IPS DF 4.7 (cell line): ENCODE results near the gene USP17L28.
"Not testable (repeated sequence)": the region's sequence is repeated elsewhere in the genome, so short reads cannot be mapped to it uniquely, and the experiment has no call there.

ENCODE experiments used
- DNase-seq: peaks from one replicate; pipeline ENCODE4 v3.0.0-alpha.2; 2013; ENCODE audit warnings: low spot score; ENCODE audit errors: extremely low read depth

The USP17L28 gene, protein sequence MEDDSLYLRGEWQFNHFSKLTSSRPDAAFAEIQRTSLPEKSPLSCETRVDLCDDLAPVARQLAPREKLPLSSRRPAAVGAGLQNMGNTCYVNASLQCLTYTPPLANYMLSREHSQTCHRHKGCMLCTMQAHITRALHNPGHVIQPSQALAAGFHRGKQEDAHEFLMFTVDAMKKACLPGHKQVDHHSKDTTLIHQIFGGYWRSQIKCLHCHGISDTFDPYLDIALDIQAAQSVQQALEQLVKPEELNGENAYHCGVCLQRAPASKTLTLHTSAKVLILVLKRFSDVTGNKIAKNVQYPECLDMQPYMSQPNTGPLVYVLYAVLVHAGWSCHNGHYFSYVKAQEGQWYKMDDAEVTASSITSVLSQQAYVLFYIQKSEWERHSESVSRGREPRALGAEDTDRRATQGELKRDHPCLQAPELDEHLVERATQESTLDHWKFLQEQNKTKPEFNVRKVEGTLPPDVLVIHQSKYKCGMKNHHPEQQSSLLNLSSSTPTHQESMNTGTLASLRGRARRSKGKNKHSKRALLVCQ

GRCh38 chr4:9348593-9348992 is at the start of gene USP17L28:
TSS of gene USP17L28 (plus strand) at chr4:9348893. CDS start at chr4:9348893, 0 bp downstream.
- not testable (repeated sequence) for DNase-seq

DNA sequence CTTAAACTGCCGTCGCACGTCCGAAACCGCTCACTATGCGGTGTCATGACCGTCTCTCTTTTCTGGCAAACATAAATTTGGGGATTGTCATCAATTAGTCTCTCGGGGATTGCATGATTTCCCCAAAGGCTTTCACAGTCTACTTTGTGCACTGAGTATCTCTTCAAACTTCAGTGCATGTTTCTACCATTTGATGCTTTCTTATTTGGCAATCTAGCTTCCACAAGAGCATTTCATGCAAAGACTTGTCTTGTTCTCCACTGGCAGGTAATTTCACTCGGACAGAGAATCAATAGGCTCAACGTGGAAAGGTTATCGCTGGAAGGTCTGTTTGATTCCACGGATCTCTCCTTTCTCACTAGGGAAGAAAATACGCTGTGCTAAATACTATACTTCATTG is 24.5 kb upstream of the USP17L28 start:
- DNase-seq: not testable (repeated sequence)

DNA sequence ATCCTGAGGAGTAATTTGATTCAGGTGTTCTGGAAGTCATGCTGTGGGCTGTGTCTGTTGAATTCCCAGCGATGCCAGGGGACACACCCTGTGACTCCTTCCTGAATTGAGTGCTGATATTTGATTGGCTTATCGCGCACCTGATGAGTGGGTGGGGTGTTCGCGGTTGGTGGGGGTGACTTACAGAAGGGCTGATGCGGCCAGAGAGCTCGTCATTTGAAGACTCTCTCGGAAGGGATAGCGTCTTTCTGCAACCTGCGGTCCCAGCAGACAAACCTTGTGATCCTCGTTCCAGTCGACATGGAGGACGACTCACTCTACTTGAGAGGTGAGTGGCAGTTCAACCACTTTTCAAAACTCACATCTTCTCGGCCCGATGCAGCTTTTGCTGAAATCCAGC is 23.8 kb upstream of the USP17L28 start, which contains the start of gene USP17L24:
USP17L24 (plus strand) TSS at position 301 of the 400 bp plus-strand sequence; CDS start at position 301, 0 bp downstream.
- DNase-seq: not testable (repeated sequence)

DNA sequence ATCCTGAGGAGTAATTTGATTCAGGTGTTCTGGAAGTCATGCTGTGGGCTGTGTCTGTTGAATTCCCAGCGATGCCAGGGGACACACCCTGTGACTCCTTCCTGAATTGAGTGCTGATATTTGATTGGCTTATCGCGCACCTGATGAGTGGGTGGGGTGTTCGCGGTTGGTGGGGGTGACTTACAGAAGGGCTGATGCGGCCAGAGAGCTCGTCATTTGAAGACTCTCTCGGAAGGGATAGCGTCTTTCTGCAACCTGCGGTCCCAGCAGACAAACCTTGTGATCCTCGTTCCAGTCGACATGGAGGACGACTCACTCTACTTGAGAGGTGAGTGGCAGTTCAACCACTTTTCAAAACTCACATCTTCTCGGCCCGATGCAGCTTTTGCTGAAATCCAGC is 19.1 kb upstream of the USP17L28 start, which contains the start of gene USP17L25:
USP17L25 (plus strand) TSS at position 301 of the 400 bp plus-strand sequence; CDS start at position 301, 0 bp downstream.
- not testable (repeated sequence) for DNase-seq

- not testable (repeated sequence) for DNase-seq
Observed at GRCh38 chr4:9334358-9334757, 14.3 kb upstream of the USP17L28 start, which contains the start of gene USP17L26. TSS of gene USP17L26 (plus strand) at chr4:9334658. CDS start at chr4:9334658, 0 bp downstream.

GRCh38 chr4:9339103-9339502 is 9.6 kb upstream of the USP17L28 start, which contains the start of gene USP17L5:
TSS of gene USP17L5 (plus strand) at chr4:9339403. CDS start at chr4:9339403, 0 bp downstream.
- DNase-seq: not testable (repeated sequence)

- DNase-seq: not testable (repeated sequence)
Observed at GRCh38 chr4:9343848-9344247, 4.8 kb upstream of the USP17L28 start, which contains the start of gene USP17L27. TSS of gene USP17L27 (plus strand) at chr4:9344148. CDS start at chr4:9344148, 0 bp downstream.

DNA sequence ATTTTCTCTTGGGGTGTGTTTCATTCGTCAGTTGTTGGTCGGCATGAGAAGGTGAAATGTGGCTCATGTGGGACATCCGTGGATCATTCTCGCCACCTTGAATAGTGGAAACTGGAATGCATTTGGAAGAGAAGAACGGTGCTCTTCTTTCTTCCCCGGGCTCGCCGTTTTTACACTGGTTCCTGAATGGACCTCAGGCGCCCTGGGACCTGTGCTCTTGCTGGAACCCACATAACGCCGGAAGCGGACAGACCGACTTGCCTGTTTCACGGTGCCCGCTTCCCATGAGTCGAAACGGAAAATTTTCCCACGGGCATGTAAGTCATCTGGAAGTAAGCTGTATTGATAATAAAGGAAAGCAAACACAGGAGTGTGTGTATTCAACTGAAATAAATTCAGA is 2.2 kb downstream of the USP17L28 start:
- DNase-seq: not testable (repeated sequence)

GRCh38 chr4:9353338-9353737 is 4.6 kb downstream of the USP17L28 start, which contains the start of gene USP17L29:
TSS of gene USP17L29 (plus strand) at chr4:9353638. CDS start at chr4:9353638, 0 bp downstream.
- not testable (repeated sequence) for DNase-seq

GRCh38 chr4:9362829-9363228 is 14.1 kb downstream of the USP17L28 start, which contains the start of gene USP17L30:
TSS of gene USP17L30 (plus strand) at chr4:9363129. CDS start at chr4:9363129, 0 bp downstream.
- not testable (repeated sequence) for DNase-seq

DNA sequence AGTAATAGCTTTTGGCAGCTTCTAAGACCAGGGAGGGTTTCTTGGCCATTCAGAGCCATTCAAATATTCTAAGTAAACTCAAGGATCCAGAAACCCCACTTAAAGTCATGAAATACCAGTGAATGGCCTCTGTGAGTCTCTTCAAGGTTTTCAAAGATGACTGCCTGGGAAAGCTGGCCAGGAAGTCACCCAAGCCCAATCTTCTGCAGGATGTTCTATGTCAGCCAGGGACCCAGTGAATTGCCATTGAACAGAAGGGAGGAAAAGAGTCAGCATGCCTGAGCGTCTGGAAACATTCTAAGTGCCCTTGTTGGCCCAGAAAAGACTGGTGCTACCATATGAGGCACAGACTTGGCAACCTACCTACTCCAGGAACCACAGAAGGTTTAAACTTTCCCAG is 31.2 kb downstream of the USP17L28 start:
- not testable (repeated sequence) for DNase-seq

- DNase-seq: not testable (repeated sequence)
Observed at GRCh38 chr4:9381012-9381534, 32.4 kb downstream of the USP17L28 start.

- no peak for DNase-seq
Observed at GRCh38 chr4:9384126-9384525, 35.4 kb downstream of the USP17L28 start.

DNA sequence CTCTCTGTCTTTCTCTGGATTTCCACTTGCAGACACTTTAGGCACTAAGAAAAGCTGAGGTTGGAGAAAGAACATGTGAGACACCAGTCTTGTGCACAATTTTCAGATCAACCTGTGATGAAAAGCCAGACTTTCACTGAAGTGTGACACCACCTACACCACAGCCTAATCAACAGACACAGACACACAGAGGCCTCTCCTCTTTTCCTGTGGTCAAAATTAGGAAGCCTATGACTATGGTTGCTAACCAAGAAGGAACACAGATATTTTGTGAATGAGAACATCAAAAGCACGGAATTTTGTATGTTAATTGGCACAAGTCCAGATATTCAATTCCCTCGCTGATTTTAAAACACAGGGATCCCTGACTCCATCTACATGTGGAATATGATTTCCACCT is 40.3 kb downstream of the USP17L28 start:
- not testable (repeated sequence) for DNase-seq
